PC-3 (cell line): ENCODE results near the gene ARIH2. TPM values are rescaled to one million over a fixed set of nuclear protein-coding genes. Genes with fewer than 3 reads are reported as not detected.

Experiments used
- ATAC-seq: fragments of 200-7000 bp; cut with Tn5 transposase; 2 replicates; pipeline ENCODE4 v1.9.1; 2020; ENCODE audit warnings: mild to moderate bottlenecking, moderate library complexity
- BruUV-seq: library from RNA; stranded (reverse); fragments of 400-500 nt; replicated peaks from 2 replicates; lab custom pipeline; 2021; lab: Mats Ljungman, UMichigan
- CTCF ChIA-PET: fragments of 300-600 bp; sonication (Branson Sonifier 250); formaldehyde crosslinking; loops from one replicate; lab custom pipeline; 2022; ENCODE audit warnings: antibody characterized with exemption; lab: Charles Lee
- POLR2A ChIA-PET: fragments of 300-600 bp; sonication (Branson Sonifier 250); formaldehyde crosslinking; loops from one replicate; lab custom pipeline; 2022; ENCODE audit warnings: antibody characterized with exemption; ENCODE audit not compliant: unreplicated experiment; lab: Charles Lee
- DNase-seq: peaks from one replicate; pipeline ENCODE4 v3.0.0-alpha.2; 2015
- H2AFZ ChIP-seq: fragments of 300-600 bp; sonication (generic); 2 replicates; pipeline ENCODE4 v1.6.0; 2016; ENCODE audit warnings: antibody characterized with exemption, low read length
- H3F3A ChIP-seq: fragments of 300-600 bp; sonication (generic); one replicate; pipeline ENCODE4 v1.6.0; 2017; ENCODE audit warnings: antibody characterized with exemption, low read length, control low read depth, mild to moderate bottlenecking; ENCODE audit not compliant: unreplicated experiment
- H3K27ac ChIP-seq: fragments of 300-600 bp; sonication (generic); 2 replicates; pipeline ENCODE4 v1.5.1; 2016; ENCODE audit warnings: mild to moderate bottlenecking, low read length
- H3K27me3 ChIP-seq: fragments of 300-600 bp; sonication (generic); 2 replicates; pipeline ENCODE4 v1.6.1; 2016; ENCODE audit warnings: low read length, mixed read lengths
- H3K36me3 ChIP-seq: fragments of 300-600 bp; sonication (generic); 2 replicates; pipeline ENCODE4 v1.6.1; 2016; ENCODE audit warnings: low read depth, mixed run types, low read length, mixed read lengths
- H3K4me1 ChIP-seq: fragments of 300-600 bp; sonication (generic); 2 replicates; pipeline ENCODE4 v1.5.1; 2016; ENCODE audit warnings: low read length; ENCODE audit not compliant: insufficient read depth
- H3K4me2 ChIP-seq: fragments of 300-600 bp; sonication (generic); 2 replicates; pipeline ENCODE4 v1.6.0; 2016; ENCODE audit warnings: low read length
- H3K4me3 ChIP-seq: fragments of 300-600 bp; sonication (generic); 2 replicates; pipeline ENCODE4 v1.5.1; 2016; ENCODE audit warnings: mild to moderate bottlenecking, low read length, mixed read lengths
- H3K79me2 ChIP-seq: fragments of 300-600 bp; sonication (generic); 2 replicates; pipeline ENCODE4 v1.6.1; 2017; ENCODE audit warnings: low read length, mixed read lengths
- H3K9ac ChIP-seq: fragments of 300-600 bp; sonication (generic); 2 replicates; pipeline ENCODE4 v1.6.0; 2016; ENCODE audit warnings: mild to moderate bottlenecking, low read length
- H3K9me2 ChIP-seq: fragments of 300-600 bp; sonication (generic); replicated peaks from 2 replicates; pipeline ENCODE4 v1.6.1; 2016; ENCODE audit warnings: mixed run types, low read length, mixed read lengths
- H3K9me3 ChIP-seq: fragments of 300-600 bp; sonication (generic); 2 replicates; pipeline ENCODE4 v1.6.1; 2016; ENCODE audit warnings: low read length, mixed read lengths
- H4K20me1 ChIP-seq: fragments of 300-600 bp; sonication (generic); 2 replicates; pipeline ENCODE4 v1.6.1; 2016; ENCODE audit warnings: low read length, mixed read lengths
- CTCF ChIP-seq: fragments of 300-600 bp; sonication (generic); conservative IDR thresholded peaks from 2 replicates; pipeline ENCODE4 v1.5.1; 2017; ENCODE audit warnings: antibody characterized with exemption, low read depth, mild to moderate bottlenecking, low read length
- EZH2 ChIP-seq: fragments of 300-600 bp; sonication (generic); IDR thresholded peaks from one replicate; pipeline ENCODE4 v1.6.1; 2017; ENCODE audit warnings: antibody characterized with exemption, mild to moderate bottlenecking, low read length; ENCODE audit not compliant: unreplicated experiment
- EZH2phosphoT487 ChIP-seq: fragments of 300-600 bp; sonication (generic); IDR thresholded peaks from 2 replicates; pipeline ENCODE4 v1.6.1; 2018; ENCODE audit warnings: mild to moderate bottlenecking, antibody characterized with exemption, low read length, borderline replicate concordance
- intact Hi-C: fragments of 100-400 bp; cut with micrococcal nuclease; formaldehyde crosslinking; loops from 2 replicates; pipeline ENCODE4 v1.9.0; 2023
- total RNA-seq: library from RNA; depleted of rRNA; stranded (reverse); fragments of >200 nt; gene quantifications from 2 replicates; pipeline ENCODE4 v1.2.3, GENCODE V29; 2014

Gene ARIH2
- total RNA-seq, 1 experiment from 2014 or later = 136 TPM

- peaks cover 42% of the 10 kb centered on the region for H3K79me2 ChIP-seq
Observed at GRCh38 chr3:48952510-48953118, 34.0 kb downstream of the ARIH2 start.

GRCh38 chr3:48957006-48957705 lies 38.5 kb downstream of the ARIH2 start:
- H3K36me3 ChIP-seq = peaks cover 11% of the 10 kb centered on the region; the same call in 1 of the 2 replicates

More at GRCh38 chr3:48952510-48953118, 34.0 kb downstream of the ARIH2 start:
- H2AFZ ChIP-seq = no peak overlapping the region
- CTCF ChIA-PET = no interaction called here
- no peaks in the 10 kb centered on the region for H3K4me1 ChIP-seq
- no peak overlapping the region for H3K9ac ChIP-seq
- H3F3A ChIP-seq = no peaks in the 10 kb centered on the region
- H3K9me2 ChIP-seq = no peaks in the 10 kb centered on the region
- no peaks in the 10 kb centered on the region for H3K9me3 ChIP-seq
- no peak overlapping the region for H3K4me2 ChIP-seq
- intact Hi-C loops = loop anchor here (10.0 kb wide), 1 partner anchor 58 kb away; the partner anchor contains the start of gene SLC25A20
- peak; percentile 59 for DNase-seq
- H4K20me1 ChIP-seq = no peaks in the 10 kb centered on the region
- POLR2A ChIA-PET = no interaction called here
- H3K36me3 ChIP-seq = 0 out of 2 replicates have a peak, but pooled peaks cover 4% of the 10 kb centered on the region
- no peak overlapping the region for H3K4me3 ChIP-seq
- no peaks in the 10 kb centered on the region for H3K27me3 ChIP-seq
- ATAC-seq = peak; percentile 89
- no peak overlapping the region for H3K27ac ChIP-seq
- BruUV-seq = no TSS peak
- TF ChIP-seq CTCF (peak; percentile 84), EZH2phosphoT487 (no peak)

More at GRCh38 chr3:48957006-48957705, 38.5 kb downstream of the ARIH2 start:
- ChIA-PET POLR2A (no interaction called here), CTCF (no interaction called here)
- no peak for ATAC-seq
- H3K79me2 ChIP-seq = peaks cover 18% of the 10 kb centered on the region; the same call in 1 of the 2 replicates
- no peaks in the 10 kb centered on the region for H4K20me1 ChIP-seq
- no peaks in the 10 kb centered on the region for H3K27me3 ChIP-seq
- H3K4me1 ChIP-seq = no peaks in the 10 kb centered on the region
- no peak for DNase-seq
- intact Hi-C loops = loop anchor here (10.0 kb wide), 1 partner anchor 62 kb away; the partner anchor contains the start of gene SLC25A20
- TF ChIP-seq EZH2 (no peak), CTCF (no peak), EZH2phosphoT487 (no peak)
- no peaks in the 10 kb centered on the region for H3K9me3 ChIP-seq
- BruUV-seq = no TSS peak
- H3K9ac ChIP-seq = no peak overlapping the region
- H3K4me3 ChIP-seq = no peak overlapping the region
- H3K4me2 ChIP-seq = no peak overlapping the region
- no peak overlapping the region for H3K27ac ChIP-seq
- no peak overlapping the region for H2AFZ ChIP-seq
- H3F3A ChIP-seq = no peaks in the 10 kb centered on the region
- no peaks in the 10 kb centered on the region for H3K9me2 ChIP-seq
